Cardiac septum (tissue), 1 donor: ENCODE results near the gene PRUNE1. TPM values are rescaled to one million over a fixed set of nuclear protein-coding genes. Genes with fewer than 3 reads are reported as not detected.
A peak's percentile ranks its signal among the peaks of the same experiment; 100 is the strongest.

ENCODE experiments used
- DNase-seq: peaks from one replicate; pipeline ENCODE4 v3.0.0-alpha.2; 2020; ENCODE audit warnings: low spot score
- intact Hi-C: fragments of 100-400 bp; cut with DNase I; formaldehyde crosslinking; loops from one replicate; pipeline ENCODE4 v1.14.0; 2022
- total RNA-seq: library from RNA; stranded (reverse); fragmentation: NEBNext Ultra II Directional; extraction: Animal tissue kit (Norgen Biotek cat#: 25700); gene quantifications from one replicate; pipeline ENCODE4 v1.2.1, GENCODE V29; 2021
- donor health status: DM: no; HTN: no; CAD: no.

The PRUNE1 gene
- total RNA-seq, 1 donor from 2014 or later: 31.0 TPM

- no peak for DNase-seq
- intact Hi-C loops: no loop called here
Observed at GRCh38 chr1:151067185-151067584, 58.9 kb downstream of the PRUNE1 start.

- intact Hi-C loops: no loop called here
- DNase-seq: no peak
Observed at GRCh38 chr1:151069103-151069486, 60.8 kb downstream of the PRUNE1 start.

GRCh38 chr1:151070474-151071276, 62.4 kb downstream of the PRUNE1 start, which contains the start of gene GABPB2:
Gene GABPB2, plus strand, starts transcription at chr1:151070761. Its CDS starts 17,429 bp downstream, at chr1:151088190.
- intact Hi-C loops: loop anchor here (1.0 to 5.0 kb wide), 3 partner anchors 11 to 77 kb away; partner anchors contain the start of genes CDC42SE1 and SEMA6C
- DNase-seq: peak; percentile 96

DNA sequence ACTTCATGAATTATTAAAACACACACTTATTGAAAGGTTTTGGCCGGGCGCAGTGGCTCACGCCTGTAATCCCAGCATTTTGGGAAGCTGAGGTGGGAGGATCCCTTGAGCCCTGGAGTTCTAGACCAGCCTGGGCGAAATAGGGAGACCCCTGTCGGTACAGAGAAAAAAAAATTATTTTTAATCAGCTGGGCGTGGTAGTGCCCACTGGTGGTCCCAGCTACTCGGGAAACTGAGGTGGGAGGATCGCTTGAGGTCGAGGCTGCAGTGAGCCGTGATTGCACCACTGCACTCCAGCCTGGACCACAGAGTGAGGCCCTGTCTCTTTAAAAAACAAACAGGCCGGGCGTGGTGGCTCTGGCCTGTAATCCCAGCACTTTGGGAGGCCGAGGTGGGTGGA, 64.0 kb downstream of the PRUNE1 start:
- DNase-seq: no peak
- intact Hi-C loops: loop anchor here (5.0 kb wide), 1 partner anchor 75 kb away; the partner anchor contains the start of gene SEMA6C

Other genes starting within 250 kb of the PRUNE1 start
- 18.9 TPM for gene CTSS, start 242.7 kb upstream of the PRUNE1 start, total RNA-seq
- gene CTSK, start 200.2 kb upstream of the PRUNE1 start, total RNA-seq: 10.8 TPM
- 32.0 TPM for gene ARNT, start 131.8 kb upstream of the PRUNE1 start, total RNA-seq
- gene CTXND2, start 121.3 kb upstream of the PRUNE1 start, total RNA-seq: not detected
- 15.5 TPM for gene SETDB1, start 82.1 kb upstream of the PRUNE1 start, total RNA-seq
- gene CERS2, start 33.6 kb upstream of the PRUNE1 start, total RNA-seq: 76.0 TPM
- 0.16 TPM for gene ANXA9, start 26.2 kb upstream of the PRUNE1 start, total RNA-seq
- 49.1 TPM for gene MINDY1, start 1.5 kb upstream of the PRUNE1 start, total RNA-seq
- gene BNIPL, start 28.1 kb downstream of the PRUNE1 start, total RNA-seq: 0.32 TPM
- 8.9 TPM for gene C1orf56, start 39.3 kb downstream of the PRUNE1 start, total RNA-seq
- gene CDC42SE1, start 51.2 kb downstream of the PRUNE1 start, total RNA-seq: 44.2 TPM
- 58.7 TPM for gene MLLT11, start 51.9 kb downstream of the PRUNE1 start, total RNA-seq
- 11.7 TPM for gene GABPB2, start 62.3 kb downstream of the PRUNE1 start, total RNA-seq
- gene SEMA6C, start 138.2 kb downstream of the PRUNE1 start, total RNA-seq: 46.5 TPM
- 0.86 TPM for gene TNFAIP8L2, start 148.2 kb downstream of the PRUNE1 start, total RNA-seq
- 12.5 TPM for gene LYSMD1, start 157.5 kb downstream of the PRUNE1 start, total RNA-seq
- 20.7 TPM for gene SCNM1, start 157.7 kb downstream of the PRUNE1 start, total RNA-seq
- not detected for gene TMOD4, start 167.5 kb downstream of the PRUNE1 start, total RNA-seq
- gene VPS72, start 181.7 kb downstream of the PRUNE1 start, total RNA-seq: 34.1 TPM
- gene PIP5K1A, start 190.1 kb downstream of the PRUNE1 start, total RNA-seq: 40.6 TPM
- 137 TPM for gene PSMD4, start 246.3 kb downstream of the PRUNE1 start, total RNA-seq